Activated naive CD4-positive, alpha-beta T cell treated with anti-CD3 and anti-CD28 coated beads, Interleukin-2, amount 50 U/mL, for 72 hours (primary cell): ENCODE measurements around the gene PPP1R9B. TPM values are rescaled to one million over a fixed set of nuclear protein-coding genes. Genes with fewer than 3 reads are reported as not detected.

Experiments
- ATAC-seq, 2 donors: fragments of 150-1000 bp; cut with Tn5 transposase; 2 replicates each; pipeline ENCODE4 v1.10.0; 2021; ENCODE audit warnings: mild to moderate bottlenecking in 2 of 2, moderate library complexity in 2 of 2
- DNase-seq, 2 donors: peaks; one replicate each; pipeline ENCODE4 v3.0.0; 2021 to 2022; ENCODE audit warnings: low spot score in 2 of 2
- H3K27ac Mint-ChIP-seq, 2 donors: one replicate each; pipeline ENCODE4 v1.8.0; 2022; ENCODE audit warnings: mild to moderate bottlenecking in 2 of 2, mixed read lengths in 2 of 2
- H3K36me3 Mint-ChIP-seq, 2 donors: one replicate each; pipeline ENCODE4 v1.8.0; 2022; ENCODE audit warnings: mixed read lengths in 2 of 2
- H3K9me3 Mint-ChIP-seq, 2 donors: one replicate each; pipeline ENCODE4 v1.8.0; 2022; ENCODE audit warnings: mixed read lengths in 2 of 2
- total RNA-seq, 2 donors: library from RNA; stranded (reverse); gene quantifications; one replicate each; pipeline ENCODE4 v1.2.3, GENCODE V29; 2022

Gene PPP1R9B
- total RNA-seq, 2 donors from 2014 or later: 74.4 to 112 TPM

DNA sequence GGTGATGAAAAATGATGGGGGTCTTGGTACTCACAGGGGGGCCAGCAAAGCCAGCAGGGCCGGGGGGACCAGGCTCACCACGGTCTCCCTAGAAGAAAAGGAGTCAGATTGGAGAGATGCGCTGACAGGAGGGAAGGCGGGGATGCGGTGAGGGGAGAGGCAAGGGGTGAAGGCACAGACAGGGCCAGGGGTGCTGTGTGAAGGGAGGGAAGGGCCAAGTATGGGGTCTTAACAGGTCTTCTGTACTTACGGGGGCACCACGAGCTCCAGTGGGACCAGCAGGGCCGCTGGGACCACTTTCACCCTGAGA, 39.8 kb upstream of the PPP1R9B start:
- H3K9me3 Mint-ChIP-seq: no peaks in the 10 kb centered on the region
- no peak overlapping the region for H3K27ac Mint-ChIP-seq
- H3K36me3 Mint-ChIP-seq: no peaks in the 10 kb centered on the region
- ATAC-seq (no peak), DNase-seq (no peak)

DNA sequence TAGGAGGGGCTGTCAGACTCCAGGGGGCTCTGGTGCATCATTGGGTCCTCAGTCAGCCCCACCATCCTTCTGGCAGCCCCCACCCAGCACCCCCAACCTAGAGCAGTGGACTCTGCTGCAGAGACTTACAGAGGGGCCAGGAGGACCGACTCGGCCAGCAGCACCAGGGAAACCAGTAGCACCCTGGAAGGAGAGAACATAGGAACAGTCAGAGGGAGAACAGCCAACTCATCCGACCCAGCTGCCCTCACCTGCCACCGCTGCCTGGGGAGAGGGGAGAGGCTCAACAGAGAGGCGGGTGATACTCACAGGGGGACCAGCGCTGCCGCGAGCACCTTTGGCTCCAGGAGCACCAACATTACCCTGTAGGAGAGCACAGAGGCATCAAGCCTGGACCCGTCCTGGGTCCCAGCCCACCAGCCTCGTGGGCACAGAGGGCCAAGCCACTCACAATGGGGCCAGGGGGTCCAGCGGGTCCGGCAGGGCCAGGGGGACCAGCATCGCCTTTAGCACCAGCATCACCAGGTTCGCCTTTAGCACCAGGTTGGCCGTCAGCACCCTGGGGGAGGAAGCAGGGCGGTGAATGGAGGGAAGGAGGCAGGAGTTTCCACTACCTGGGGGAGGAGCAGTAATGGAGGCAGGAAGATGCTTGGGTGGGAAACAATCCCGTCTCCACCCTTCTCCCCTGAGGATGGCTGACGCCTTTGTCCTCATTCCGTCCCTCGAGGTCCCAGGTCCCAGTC, 39.2 kb upstream of the PPP1R9B start:
- no peaks in the 10 kb centered on the region for H3K9me3 Mint-ChIP-seq

DNA sequence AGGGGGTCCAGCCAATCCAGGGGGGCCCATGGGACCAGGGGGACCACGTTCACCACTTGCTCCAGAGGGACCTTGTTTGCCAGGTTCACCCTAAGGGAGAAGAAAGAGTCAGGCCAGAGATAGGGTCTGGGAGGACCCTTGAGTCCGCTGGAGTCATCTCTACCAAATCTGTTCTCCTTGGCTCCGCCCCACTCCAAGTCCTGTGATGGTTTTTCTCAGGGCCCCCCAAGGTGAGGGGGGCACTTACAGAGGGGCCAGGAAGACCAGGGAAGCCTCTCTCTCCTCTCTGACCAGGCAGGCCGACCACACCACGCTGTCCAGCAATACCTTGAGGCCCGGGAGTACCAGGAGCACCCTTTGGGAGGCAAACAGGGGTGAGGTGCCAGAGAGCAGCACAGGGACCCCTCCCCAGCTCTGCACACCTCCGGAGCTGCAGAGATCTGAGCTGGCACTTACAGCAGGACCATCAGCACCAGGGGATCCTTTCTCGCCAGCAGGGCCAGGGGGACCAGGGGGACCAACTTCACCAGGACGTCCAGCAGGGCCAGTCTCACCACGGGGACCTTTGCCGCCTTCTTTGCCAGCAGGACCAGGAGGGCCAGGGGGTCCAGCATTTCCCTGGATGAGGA, 38.6 kb upstream of the PPP1R9B start:
- DNase-seq (no peak), ATAC-seq (no peak)
- Mint-ChIP-seq H3K36me3 (no peaks in the 10 kb centered on the region), H3K9me3 (no peaks in the 10 kb centered on the region), H3K27ac (peak overlapping the region; percentile 61 to 88)

More for the DNA sequence above, 39.2 kb upstream of the PPP1R9B start:
- ATAC-seq (no peak), DNase-seq (no peak)
- peak overlapping the region; percentile 61 to 88 for H3K27ac Mint-ChIP-seq
- H3K36me3 Mint-ChIP-seq: no peaks in the 10 kb centered on the region

DNA sequence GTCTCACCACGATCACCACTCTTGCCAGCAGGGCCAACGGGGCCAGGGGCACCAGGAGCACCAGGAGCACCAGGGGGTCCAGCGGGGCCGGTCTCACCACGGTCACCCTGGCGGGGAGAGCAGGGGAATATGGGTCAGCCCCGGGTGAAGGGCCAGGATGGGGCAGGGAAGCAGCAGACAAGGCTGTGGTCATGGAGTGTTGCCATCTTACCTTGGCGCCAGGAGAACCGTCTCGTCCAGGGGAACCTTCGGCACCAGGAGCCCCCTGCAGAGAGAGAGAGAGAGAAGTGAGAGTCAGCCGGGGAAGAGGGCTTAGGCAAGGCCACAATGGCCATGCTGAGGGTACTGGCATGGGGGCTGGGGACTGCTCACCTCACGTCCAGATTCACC, 38.0 kb upstream of the PPP1R9B start:
- Mint-ChIP-seq H3K9me3 (no peaks in the 10 kb centered on the region), H3K36me3 (no peaks in the 10 kb centered on the region), H3K27ac (no peak overlapping the region)
- no peak for DNase-seq
- ATAC-seq: no peak

DNA sequence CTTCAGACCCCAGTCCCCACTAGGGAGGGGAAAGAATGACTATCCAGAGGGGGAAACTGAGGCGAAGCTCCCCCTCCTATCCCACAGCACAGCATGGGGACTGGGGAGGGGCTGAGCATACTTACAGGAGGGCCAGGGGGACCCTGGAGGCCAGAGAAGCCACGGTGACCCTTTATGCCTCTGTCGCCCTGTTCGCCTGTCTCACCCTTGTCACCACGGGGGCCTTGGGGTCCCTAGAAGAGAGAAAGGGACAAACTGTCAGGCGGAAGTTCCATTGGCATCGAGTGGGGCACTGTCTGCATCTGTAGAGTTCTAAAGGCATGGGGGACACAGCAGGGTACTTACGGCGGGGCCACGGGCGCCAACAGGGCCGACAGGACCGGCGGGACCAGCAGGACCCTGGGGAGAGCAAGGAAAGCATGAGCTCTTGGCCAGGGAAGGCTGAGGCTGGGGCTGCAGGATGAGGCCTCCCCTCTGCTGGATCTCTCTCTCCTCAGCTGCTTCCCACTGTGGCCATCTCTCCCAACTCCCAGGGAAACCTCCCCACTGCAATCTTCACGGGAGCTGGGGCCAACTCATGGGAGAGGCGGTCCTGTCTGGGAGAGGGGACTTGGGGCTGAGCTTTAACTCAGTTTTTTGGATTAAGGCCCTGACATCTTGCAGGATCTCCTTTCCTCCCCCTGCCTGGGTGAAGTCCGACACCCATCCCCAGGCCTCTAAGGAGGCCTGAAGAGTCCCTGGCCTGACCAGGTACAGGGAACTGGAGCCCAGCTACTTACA, 37.5 kb upstream of the PPP1R9B start:
- no peak overlapping the region for H3K27ac Mint-ChIP-seq
- ATAC-seq (no peak), DNase-seq (no peak)
- no peaks in the 10 kb centered on the region for H3K9me3 Mint-ChIP-seq
- H3K36me3 Mint-ChIP-seq: no peaks in the 10 kb centered on the region

DNA sequence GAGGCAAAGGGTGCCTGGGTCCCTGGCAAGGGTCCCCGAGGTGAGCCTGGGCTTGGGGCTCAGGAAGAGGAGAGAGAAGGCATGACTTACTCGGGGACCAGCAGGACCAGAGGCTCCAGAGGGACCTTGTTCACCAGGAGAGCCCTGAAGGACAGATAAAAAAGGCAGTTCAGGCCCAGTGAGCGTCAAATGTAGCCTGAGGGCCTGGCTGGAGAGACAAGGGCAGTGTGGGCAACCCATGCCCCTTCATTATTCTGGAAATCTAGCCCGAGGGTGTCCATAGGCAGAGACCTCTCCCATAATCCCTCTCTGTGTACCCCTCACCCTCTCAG, 36.9 kb upstream of the PPP1R9B start:
- no peak for DNase-seq
- ATAC-seq: no peak

DNA sequence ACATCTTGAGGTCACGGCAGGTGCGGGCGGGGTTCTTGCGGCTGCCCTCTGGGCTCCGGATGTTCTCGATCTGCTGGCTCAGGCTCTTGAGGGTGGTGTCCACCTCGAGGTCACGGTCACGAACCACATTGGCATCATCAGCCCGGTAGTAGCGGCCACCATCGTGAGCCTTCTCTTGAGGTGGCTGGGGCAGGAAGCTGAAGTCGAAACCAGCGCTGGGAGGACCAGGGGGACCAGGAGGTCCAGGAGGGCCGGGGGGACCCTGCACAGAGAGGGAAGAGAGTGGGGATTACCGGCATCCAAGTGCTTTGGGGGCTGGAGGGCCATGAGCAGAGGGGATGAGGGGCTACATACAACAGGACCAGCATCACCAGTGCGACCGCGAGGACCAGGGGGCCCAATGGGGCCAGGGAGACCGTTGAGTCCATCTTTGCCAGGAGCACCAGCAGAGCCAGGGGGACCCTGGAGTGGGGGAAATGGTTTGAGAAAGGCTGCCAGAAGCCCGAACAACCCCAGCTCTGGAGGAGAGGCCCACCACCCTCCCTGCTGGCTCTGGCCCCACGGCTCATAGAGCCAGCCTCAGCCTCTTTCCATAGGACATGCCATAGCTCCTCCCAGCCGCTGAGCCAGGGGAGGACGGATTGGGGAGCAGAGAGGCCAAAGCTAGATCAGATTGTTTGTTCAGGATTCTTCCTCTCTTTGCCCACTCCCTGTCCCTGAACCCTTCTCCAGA, 36.4 kb upstream of the PPP1R9B start:
- no peak for ATAC-seq
- no peak overlapping the region for H3K27ac Mint-ChIP-seq
- DNase-seq: no peak
- no peaks in the 10 kb centered on the region for H3K36me3 Mint-ChIP-seq
- no peaks in the 10 kb centered on the region for H3K9me3 Mint-ChIP-seq

More for the DNA sequence above, 36.9 kb upstream of the PPP1R9B start:
- H3K27ac Mint-ChIP-seq: no peak overlapping the region
- no peaks in the 10 kb centered on the region for H3K36me3 Mint-ChIP-seq
- H3K9me3 Mint-ChIP-seq: no peaks in the 10 kb centered on the region

DNA sequence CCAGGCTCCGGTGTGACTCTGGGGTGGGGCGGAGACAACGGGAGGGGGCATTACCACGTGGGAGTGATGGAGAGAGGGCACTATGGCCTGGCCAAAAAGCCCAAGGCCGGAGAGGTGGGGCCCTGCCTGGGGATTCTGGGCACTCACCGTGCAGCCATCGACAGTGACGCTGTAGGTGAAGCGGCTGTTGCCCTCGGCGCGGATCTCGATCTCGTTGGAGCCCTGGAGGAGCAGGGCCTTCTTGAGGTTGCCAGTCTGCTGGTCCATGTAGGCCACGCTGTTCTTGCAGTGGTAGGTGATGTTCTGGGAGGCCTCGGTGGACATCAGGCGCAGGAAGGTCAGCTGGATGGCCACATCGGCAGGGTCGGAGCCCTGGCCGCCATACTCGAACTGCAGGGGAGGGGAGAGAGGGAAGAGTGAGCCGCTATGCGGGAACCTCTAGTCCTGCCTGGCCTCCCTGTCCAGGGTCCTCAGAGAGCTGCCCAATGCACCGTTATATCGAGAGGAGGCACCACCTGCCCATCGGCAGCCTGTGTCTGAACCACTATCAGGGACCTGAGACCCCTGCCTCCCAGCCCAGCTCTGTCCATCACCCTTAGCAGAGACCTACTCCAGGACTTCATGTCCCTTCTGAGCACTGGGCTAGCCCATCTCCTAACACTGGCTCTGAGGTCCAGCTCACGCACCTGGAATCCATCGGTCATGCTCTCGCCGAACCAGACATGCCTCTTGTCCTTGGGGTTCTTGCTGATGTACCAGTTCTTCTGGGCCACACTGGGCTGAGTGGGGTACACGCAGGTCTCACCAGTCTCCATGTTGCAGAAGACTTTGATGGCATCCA, 35.4 kb upstream of the PPP1R9B start:
- DNase-seq (no peak), ATAC-seq (no peak)
- Mint-ChIP-seq H3K36me3 (no peaks in the 10 kb centered on the region), H3K27ac (no peak overlapping the region), H3K9me3 (no peaks in the 10 kb centered on the region)

DNA sequence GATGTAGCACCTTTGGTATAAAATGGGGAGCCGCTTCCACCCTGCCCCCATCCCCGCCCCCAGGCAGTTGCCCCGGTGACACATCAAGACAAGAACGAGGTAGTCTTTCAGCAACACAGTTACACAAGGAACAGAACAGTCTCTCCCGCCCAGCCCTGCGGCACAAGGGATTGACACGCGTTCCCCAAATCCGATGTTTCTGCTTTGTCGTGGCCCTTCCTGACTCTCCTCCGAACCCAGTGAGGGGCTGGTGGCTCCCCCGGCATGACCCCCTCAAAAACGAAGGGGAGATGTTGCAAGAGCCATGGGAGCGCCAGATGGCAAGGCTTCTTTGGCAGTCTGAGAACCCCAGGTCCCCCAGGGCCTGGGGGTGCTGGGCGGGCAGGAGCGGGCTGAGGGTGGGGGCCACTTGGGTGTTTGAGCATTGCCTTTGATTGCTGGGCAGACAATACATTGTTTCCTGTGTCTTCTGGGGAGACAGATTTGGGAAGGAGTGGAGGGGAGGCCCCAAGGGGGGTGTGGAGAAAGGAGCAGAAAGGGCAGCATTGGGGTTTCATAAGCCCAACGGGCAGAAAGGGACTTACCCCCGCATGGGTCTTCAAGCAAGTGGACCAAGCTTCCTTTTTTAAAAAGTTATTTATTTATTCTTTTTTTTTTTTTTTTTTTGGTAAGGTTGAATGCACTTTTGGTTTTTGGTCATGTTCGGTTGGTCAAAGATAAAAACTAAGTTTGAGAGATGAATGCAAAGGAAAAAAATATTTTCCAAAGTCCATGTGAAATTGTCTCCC, 34.3 kb upstream of the PPP1R9B start:
- no peak for ATAC-seq
- Mint-ChIP-seq H3K36me3 (no peaks in the 10 kb centered on the region), H3K9me3 (no peaks in the 10 kb centered on the region), H3K27ac (no peak overlapping the region)
- DNase-seq: no peak

DNA sequence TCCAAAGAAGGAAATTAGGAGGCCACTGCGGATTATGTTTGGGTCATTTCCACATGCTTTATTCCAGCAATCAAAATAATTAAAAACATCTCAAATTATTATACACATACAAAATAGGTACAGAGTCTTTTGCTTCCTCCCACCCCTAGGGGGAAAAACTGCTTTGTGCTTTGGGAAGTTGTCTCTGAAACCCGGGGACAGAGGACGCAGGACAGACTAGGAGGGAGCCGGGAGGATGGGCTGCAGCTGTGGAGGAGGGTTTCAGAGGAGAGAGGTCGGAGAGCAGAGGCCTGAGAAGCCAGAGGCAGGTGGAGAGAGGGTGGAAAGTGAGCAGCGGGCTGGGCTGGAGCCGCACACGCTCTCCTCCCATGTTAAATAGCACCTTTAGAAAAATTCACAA, 33.6 kb upstream of the PPP1R9B start:
- ATAC-seq: no peak
- no peak overlapping the region for H3K27ac Mint-ChIP-seq
- no peaks in the 10 kb centered on the region for H3K36me3 Mint-ChIP-seq
- no peaks in the 10 kb centered on the region for H3K9me3 Mint-ChIP-seq
- DNase-seq: no peak

DNA sequence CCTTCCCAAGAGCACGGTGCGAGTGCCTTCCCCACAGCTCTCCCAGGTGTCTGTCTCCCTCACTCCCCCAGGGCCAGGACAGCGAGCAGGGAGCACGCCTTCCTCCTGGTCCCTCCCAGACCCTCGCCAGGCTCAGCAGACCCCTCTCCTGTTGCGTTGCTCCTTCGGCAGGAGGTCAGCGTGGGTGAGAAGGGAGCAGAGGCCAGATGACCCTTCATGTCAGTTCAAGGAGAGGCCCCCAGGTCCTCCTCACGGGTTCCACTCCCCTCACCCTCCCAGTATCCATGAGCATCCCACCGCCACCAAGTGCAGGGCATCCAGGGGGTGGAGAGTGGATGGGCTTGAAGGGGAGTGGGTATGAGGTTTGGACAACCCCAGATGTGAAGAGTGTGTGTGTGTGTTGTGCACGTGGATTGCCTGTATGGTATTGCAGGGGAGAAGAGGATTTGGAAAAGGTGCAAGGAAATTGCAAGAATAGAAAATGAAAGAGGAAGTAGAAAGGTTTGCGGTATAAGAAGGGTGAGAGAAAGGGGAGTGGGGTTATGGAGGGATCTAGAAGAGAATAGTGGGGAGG, 33.0 kb upstream of the PPP1R9B start:
- H3K27ac Mint-ChIP-seq: no peak overlapping the region
- no peaks in the 10 kb centered on the region for H3K36me3 Mint-ChIP-seq
- no peak for DNase-seq
- ATAC-seq: peak in 1 of 2 donors; percentile 36
- no peaks in the 10 kb centered on the region for H3K9me3 Mint-ChIP-seq

DNA sequence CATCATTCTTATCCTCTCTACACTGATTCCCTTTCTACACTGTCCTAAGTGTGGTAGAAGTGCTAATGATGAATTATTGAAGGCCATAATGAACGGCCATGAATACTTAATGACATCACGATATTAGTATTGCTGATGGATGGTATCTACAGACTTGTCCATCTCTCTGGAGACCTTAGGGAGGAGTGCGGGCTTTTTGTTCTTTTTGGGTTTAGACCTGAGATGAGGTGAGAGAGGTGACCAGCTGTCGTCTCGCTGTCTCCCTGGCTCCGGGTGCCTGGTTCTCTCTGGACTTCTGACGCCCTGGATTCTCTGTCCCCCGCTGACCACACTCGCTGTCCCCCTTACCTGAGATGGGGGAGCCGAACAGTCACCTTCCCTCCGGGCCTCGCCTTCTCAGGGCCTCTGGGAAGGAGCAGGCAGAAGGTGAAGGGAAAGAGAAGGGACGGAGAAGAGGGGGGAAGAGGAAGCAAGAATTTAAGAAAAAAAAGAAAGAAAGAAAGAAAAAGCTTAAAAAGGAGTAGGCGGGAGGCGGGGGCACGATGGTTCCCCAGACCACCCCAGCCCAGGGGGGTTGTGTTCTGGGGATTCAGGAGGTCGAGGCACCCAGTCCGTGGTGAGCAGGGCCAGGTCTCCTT, 32.4 kb upstream of the PPP1R9B start:
- no peaks in the 10 kb centered on the region for H3K36me3 Mint-ChIP-seq
- DNase-seq (no peak), ATAC-seq (no peak)
- H3K27ac Mint-ChIP-seq: no peak overlapping the region
- H3K9me3 Mint-ChIP-seq: no peaks in the 10 kb centered on the region

DNA sequence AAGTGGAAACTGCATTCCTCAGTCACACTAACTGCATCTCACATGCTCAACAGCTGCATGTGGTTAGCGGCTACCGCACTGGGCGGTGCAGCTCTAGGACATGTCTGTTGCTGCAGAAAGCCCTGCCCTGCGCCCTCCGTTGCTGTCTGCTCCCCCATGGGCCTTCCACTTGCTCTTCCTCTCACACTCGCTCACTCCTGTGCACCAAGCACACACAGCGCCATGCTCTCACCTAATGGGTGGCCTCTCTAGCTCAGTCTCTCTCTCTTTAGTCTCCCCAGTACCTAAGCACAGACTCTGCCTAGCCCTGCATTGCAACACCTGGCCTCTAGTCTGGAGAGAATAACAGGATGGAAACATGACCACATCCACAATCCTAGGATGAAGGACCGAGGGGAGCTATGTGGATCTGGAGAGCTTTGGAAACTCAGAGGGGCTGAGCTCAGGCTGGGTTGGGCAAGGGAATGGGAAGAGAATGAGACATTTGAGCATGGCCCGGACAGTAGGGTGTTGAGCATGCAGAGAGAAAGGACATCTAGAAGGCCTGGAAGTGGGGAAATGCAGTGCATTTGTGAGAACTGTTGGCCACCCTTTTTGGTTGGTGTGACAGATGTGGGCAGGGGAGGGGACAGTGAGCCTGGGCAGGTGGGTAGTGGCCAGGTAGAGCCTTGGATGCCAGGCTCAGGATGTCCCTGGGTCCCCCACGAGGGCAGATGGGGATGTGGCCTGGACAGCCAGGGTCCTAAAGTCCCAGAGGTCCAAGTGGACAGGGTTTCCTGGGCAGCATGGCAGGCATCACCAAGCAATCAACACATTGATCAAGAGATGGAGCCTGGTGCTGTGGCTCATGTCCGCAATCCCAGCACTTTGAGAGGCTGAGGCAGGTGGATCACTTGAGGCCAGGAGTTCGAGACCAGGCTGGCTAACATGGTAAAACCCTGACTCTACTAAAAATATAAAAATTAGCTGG, 31.4 kb upstream of the PPP1R9B start:
- Mint-ChIP-seq H3K9me3 (no peaks in the 10 kb centered on the region), H3K27ac (no peak overlapping the region), H3K36me3 (no peaks in the 10 kb centered on the region)
- ATAC-seq (no peak), DNase-seq (no peak)

DNA sequence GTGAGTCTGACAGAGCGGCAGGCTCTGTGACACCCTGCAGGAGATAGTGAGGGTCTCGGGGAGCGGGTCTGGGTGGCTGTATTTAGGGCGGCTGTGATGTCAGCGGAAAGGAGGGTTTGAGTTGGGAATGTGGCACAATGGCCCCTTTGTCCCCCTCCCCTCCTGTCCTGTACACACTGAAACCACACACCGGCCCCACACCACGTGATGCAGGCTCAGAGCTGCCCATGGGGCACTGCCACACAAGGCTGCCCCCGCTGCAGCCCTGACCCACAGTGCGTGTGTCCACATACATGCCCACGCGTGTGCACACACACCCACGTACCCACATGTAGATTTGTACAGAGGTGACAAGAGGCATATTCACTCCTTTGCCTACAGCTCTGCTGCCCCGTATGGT, 30.7 kb upstream of the PPP1R9B start:
- DNase-seq (no peak), ATAC-seq (no peak)
- Mint-ChIP-seq H3K27ac (no peak overlapping the region), H3K36me3 (no peaks in the 10 kb centered on the region), H3K9me3 (no peaks in the 10 kb centered on the region)
